HL-60 (cell line): Measurements from ENCODE around the gene MCEMP1.

Experiments used
- DNase-seq, 2 experiments: peaks; one replicate each; pipeline ENCODE4 v3.0.0-alpha.2; 2010 to 2020; ENCODE audit warnings: low read depth in 1 of 2, low spot score in 1 of 2
- H3K27ac ChIP-seq: fragments of 250-450 bp; sonication (Bioruptor Pico); replicated peaks from 2 replicates; pipeline ENCODE4 v1.5.1; 2020; ENCODE audit warnings: mild to moderate bottlenecking, moderate library complexity
- H3K27me3 ChIP-seq: fragments of 250-450 bp; sonication (Bioruptor Pico); 2 replicates; pipeline ENCODE4 v1.5.1; 2021; ENCODE audit warnings: mild to moderate bottlenecking, moderate library complexity; ENCODE audit not compliant: insufficient read depth, poor library complexity, severe bottlenecking
- H3K4me3 ChIP-seq: replicated peaks from 2 replicates; pipeline ENCODE4 v1.5.1; 2011; ENCODE audit warnings: mild to moderate bottlenecking, control low read depth, low read length; ENCODE audit not compliant: insufficient read depth
- CTCF ChIP-seq: IDR thresholded peaks from one replicate; pipeline ENCODE4 v1.5.1; 2011; ENCODE audit warnings: low read length, control low read depth, inconsistent platforms; ENCODE audit not compliant: insufficient read depth
- GABPA ChIP-seq: IDR thresholded peaks from 2 replicates; pipeline ENCODE4 v1.6.1; 2012; ENCODE audit warnings: low read depth
- POLR2AphosphoS5 ChIP-seq: IDR thresholded peaks from 2 replicates; pipeline ENCODE4 v1.6.1; 2012; ENCODE audit warnings: low read depth
- REST ChIP-seq: IDR thresholded peaks from 2 replicates; pipeline ENCODE4 v1.6.1; 2012; ENCODE audit warnings: low read depth; ENCODE audit not compliant: insufficient replicate concordance
- SPI1 ChIP-seq: IDR thresholded peaks from 2 replicates; pipeline ENCODE4 v1.6.1; 2012; ENCODE audit warnings: low read depth, mild to moderate bottlenecking, borderline replicate concordance

MCEMP1 gene

GRCh38 chr19:7633698-7634097 is 43.2 kb upstream of the MCEMP1 start, which contains the start of gene PCP2:
PCP2 (minus strand) TSS chr19:7633719; CDS start chr19:7633457, 262 bp downstream.
- TF ChIP-seq SPI1 = no peak
- TF ChIP-seq REST = no peak
- TF ChIP-seq POLR2AphosphoS5 = no peak
- no peak for TF ChIP-seq GABPA
- TF ChIP-seq CTCF = no peak
- H3K27me3 ChIP-seq = no peaks in the 10 kb centered on the region
- DNase-seq = no peak
- H3K4me3 ChIP-seq = no peak within 1 kb of the TSS
- H3K27ac ChIP-seq = no peak within 1 kb of the TSS

GRCh38 chr19:7635670-7636069 is 41.2 kb upstream of the MCEMP1 start:
- Histone ChIP-seq H3K27ac (no peak overlapping the region), H3K4me3 (no peak overlapping the region), H3K27me3 (no peaks in the 10 kb centered on the region)
- no peak for TF ChIP-seq CTCF
- TF ChIP-seq GABPA = no peak
- no peak for TF ChIP-seq REST
- TF ChIP-seq POLR2AphosphoS5 = no peak
- TF ChIP-seq SPI1 = no peak
- no peak for DNase-seq

GRCh38 chr19:7636317-7636690 is 40.6 kb upstream of the MCEMP1 start:
- no peak for TF ChIP-seq REST
- TF ChIP-seq CTCF = no peak
- TF ChIP-seq SPI1 = no peak
- TF ChIP-seq POLR2AphosphoS5 = no peak
- no peak for TF ChIP-seq GABPA
- Histone ChIP-seq H3K4me3 (peak overlapping the region; percentile 80), H3K27me3 (no peaks in the 10 kb centered on the region), H3K27ac (peak overlapping the region; percentile 84)
- no peak for DNase-seq
